Coronary artery (tissue), 2 donors: ENCODE results near the gene SLC25A21.

Experiments used
- DNase-seq: peaks from one replicate; pipeline ENCODE4 v3.0.0-alpha.2; 2017; ENCODE audit warnings: low spot score
- H3K27ac ChIP-seq, 2 donors: fragments of 200-600 bp; sonication (generic); one replicate each; pipeline ENCODE4 v1.5.1; 2016 to 2019
- H3K4me3 ChIP-seq: fragments of 200-600 bp; sonication (generic); 2 replicates; pipeline ENCODE4 v1.5.1; 2016; ENCODE audit warnings: mild to moderate bottlenecking, moderate library complexity
- CTCF ChIP-seq: fragments of 200-600 bp; sonication (generic); IDR thresholded peaks from one replicate; pipeline ENCODE4 v1.5.1; 2019; ENCODE audit warnings: antibody characterized with exemption

Gene SLC25A21

GRCh38 chr14:36672095-36672494 is 500.3 kb downstream of the SLC25A21 start:
- Histone ChIP-seq H3K4me3 (no peak overlapping the region), H3K27ac (no peak overlapping the region)
- DNase-seq: no peak
- no peak for TF ChIP-seq CTCF

- no peak for TF ChIP-seq CTCF
- Histone ChIP-seq H3K4me3 (no peak overlapping the region), H3K27ac (no peak overlapping the region)
- DNase-seq: no peak
Measured at GRCh38 chr14:36671149-36671548, 501.3 kb downstream of the SLC25A21 start.

GRCh38 chr14:36667679-36668078 is 504.7 kb downstream of the SLC25A21 start:
- no peak overlapping the region for H3K27ac ChIP-seq
- no peak for TF ChIP-seq CTCF
- no peak for DNase-seq
- H3K4me3 ChIP-seq: no peak overlapping the region

GRCh38 chr14:36666416-36667206 is 505.8 kb downstream of the SLC25A21 start:
- H3K27ac ChIP-seq: no peak overlapping the region
- no peak for TF ChIP-seq CTCF
- DNase-seq: no peak
- H3K4me3 ChIP-seq: peak overlapping the region; percentile 33

GRCh38 chr14:36665887-36666415 is 506.5 kb downstream of the SLC25A21 start:
- H3K4me3 ChIP-seq: peak overlapping the region; percentile 33
- DNase-seq: no peak
- TF ChIP-seq CTCF: no peak
- no peak overlapping the region for H3K27ac ChIP-seq

GRCh38 chr14:36664322-36665193 is 507.8 kb downstream of the SLC25A21 start:
- Histone ChIP-seq H3K27ac (no peak overlapping the region), H3K4me3 (peak overlapping the region; percentile 61)
- DNase-seq: no peak
- no peak for TF ChIP-seq CTCF
